HL-60 (cell line): Measurements from ENCODE around the gene NXPH1.

ENCODE experiments used
- POLR2AphosphoS5 ChIP-seq: IDR thresholded peaks from 2 replicates; pipeline ENCODE4 v1.6.1; 2012; ENCODE audit warnings: low read depth
- TF ChIP-seq, protein P1 (sequence below): IDR thresholded peaks from one replicate; pipeline ENCODE4 v1.5.1; 2011; ENCODE audit warnings: low read length, control low read depth, inconsistent platforms; ENCODE audit not compliant: insufficient read depth

DNA sequence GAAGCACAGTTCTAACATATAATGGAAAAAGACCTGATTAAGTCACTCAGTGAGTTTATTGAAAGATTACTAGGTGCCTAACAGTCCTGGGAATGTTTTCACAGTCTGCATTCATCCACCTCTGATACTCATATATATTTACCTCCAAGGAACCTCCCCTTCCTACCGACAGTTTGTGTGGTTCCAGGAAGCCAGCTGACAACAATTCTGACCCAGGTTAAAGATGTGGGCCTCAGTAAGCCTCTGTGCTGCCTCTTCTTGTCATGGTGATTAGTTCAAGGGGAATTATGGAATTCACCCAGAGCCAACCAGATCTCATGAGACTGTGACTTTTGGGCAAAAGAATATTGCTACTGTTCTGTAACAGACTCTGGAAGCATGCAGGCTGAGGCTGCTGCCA, 186.8 kb downstream of the NXPH1 start:
- TF ChIP-seq POLR2AphosphoS5 = no peak
- TF ChIP-seq, protein P1, sequence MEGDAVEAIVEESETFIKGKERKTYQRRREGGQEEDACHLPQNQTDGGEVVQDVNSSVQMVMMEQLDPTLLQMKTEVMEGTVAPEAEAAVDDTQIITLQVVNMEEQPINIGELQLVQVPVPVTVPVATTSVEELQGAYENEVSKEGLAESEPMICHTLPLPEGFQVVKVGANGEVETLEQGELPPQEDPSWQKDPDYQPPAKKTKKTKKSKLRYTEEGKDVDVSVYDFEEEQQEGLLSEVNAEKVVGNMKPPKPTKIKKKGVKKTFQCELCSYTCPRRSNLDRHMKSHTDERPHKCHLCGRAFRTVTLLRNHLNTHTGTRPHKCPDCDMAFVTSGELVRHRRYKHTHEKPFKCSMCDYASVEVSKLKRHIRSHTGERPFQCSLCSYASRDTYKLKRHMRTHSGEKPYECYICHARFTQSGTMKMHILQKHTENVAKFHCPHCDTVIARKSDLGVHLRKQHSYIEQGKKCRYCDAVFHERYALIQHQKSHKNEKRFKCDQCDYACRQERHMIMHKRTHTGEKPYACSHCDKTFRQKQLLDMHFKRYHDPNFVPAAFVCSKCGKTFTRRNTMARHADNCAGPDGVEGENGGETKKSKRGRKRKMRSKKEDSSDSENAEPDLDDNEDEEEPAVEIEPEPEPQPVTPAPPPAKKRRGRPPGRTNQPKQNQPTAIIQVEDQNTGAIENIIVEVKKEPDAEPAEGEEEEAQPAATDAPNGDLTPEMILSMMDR = no peak
